H1 (cell line): ENCODE measurements around the gene CDX2. TPM values are rescaled to one million over a fixed set of nuclear protein-coding genes. Genes with fewer than 3 reads are reported as not detected.
A peak's percentile ranks its signal among the peaks of the same experiment; 100 is the strongest.

Experiments used
- CTCF ChIA-PET: fragments of 300-600 bp; sonication (Branson Sonifier 250); formaldehyde crosslinking; loops from one replicate; lab custom pipeline; 2021; ENCODE audit not compliant: partially characterized antibody; lab: Charles Lee
- POLR2A ChIA-PET: fragments of 300-600 bp; sonication (Branson Sonifier 250); formaldehyde crosslinking; loops from one replicate; lab custom pipeline; 2021; ENCODE audit warnings: inconsistent platforms; ENCODE audit not compliant: partially characterized antibody; lab: Charles Lee
- DNase-seq, 2 experiments: peaks; one replicate each; pipeline versions ENCODE4 v3.0.0 to v3.0.0-alpha.2; 2010 to 2022; ENCODE audit warnings: low spot score in 2 of 2, low read depth in 1 of 2, mixed read lengths in 1 of 2
- FAIRE-seq: peaks from 2 replicates; lab custom pipeline; 2011; peaks lifted over from hg19 to GRCh38; lab: Jason Lieb, UNC
- H2AFZ ChIP-seq: 2 replicates; pipeline ENCODE4 v1.8.1; 2012; ENCODE audit warnings: low read length, inconsistent platforms
- H2AK5ac ChIP-seq: 2 replicates; pipeline ENCODE4 v1.6.1; 2013; ENCODE audit warnings: low read depth, low read length
- H2BK120ac ChIP-seq: replicated peaks from 2 replicates; pipeline ENCODE3; 2013; ENCODE audit warnings: low read depth, low read length, inconsistent platforms
- H2BK12ac ChIP-seq: 2 replicates; pipeline ENCODE4 v1.6.1; 2013; ENCODE audit warnings: low read depth, low read length
- H2BK15ac ChIP-seq: 2 replicates; pipeline ENCODE4 v1.6.1; 2013; ENCODE audit warnings: low read length
- H2BK20ac ChIP-seq: 2 replicates; pipeline ENCODE4 v1.6.1; 2013; ENCODE audit warnings: low read length
- H2BK5ac ChIP-seq: 2 replicates; pipeline ENCODE4 v1.6.1; 2013; ENCODE audit warnings: low read depth, low read length
- H3K14ac ChIP-seq: 2 replicates; pipeline ENCODE4 v1.6.1; 2013; ENCODE audit warnings: inconsistent platforms; ENCODE audit not compliant: insufficient read length
- H3K18ac ChIP-seq: 2 replicates; pipeline ENCODE4 v1.6.1; 2013; ENCODE audit warnings: low read length; ENCODE audit errors: extremely low read depth
- H3K23ac ChIP-seq: 2 replicates; pipeline ENCODE4 v1.6.1; 2013; ENCODE audit warnings: inconsistent platforms; ENCODE audit not compliant: insufficient read length
- H3K23me2 ChIP-seq: 2 replicates; pipeline ENCODE4 v1.6.1; 2013; ENCODE audit warnings: low read depth, low read length
- H3K27ac ChIP-seq: 2 replicates; pipeline ENCODE4 v1.6.1; 2011; ENCODE audit warnings: low read depth, low read length, inconsistent platforms
- H3K27me3 ChIP-seq, 4 experiments: replicated peaks in 1 of 4; 1 replicate in 1 of 4; 2 replicates in 3 of 4; pipeline versions ENCODE4 v1.6.1 to v1.8.1; 2011 to 2013; ENCODE audit warnings: low read length in 3 of 4, mild to moderate bottlenecking in 3 of 4, inconsistent platforms in 2 of 4, mixed read lengths in 2 of 4, moderate library complexity in 1 of 4; ENCODE audit not compliant: control insufficient read depth in 3 of 4, insufficient read depth in 3 of 4; ENCODE audit errors: extremely low read depth in 1 of 4
- H3K36me3 ChIP-seq, 4 experiments: 2 replicates each; pipeline versions ENCODE4 v1.6.1 to v1.8.1; 2011 to 2013; ENCODE audit warnings: mild to moderate bottlenecking in 4 of 4, low read length in 3 of 4, moderate library complexity in 2 of 4, control low read depth in 1 of 4, inconsistent platforms in 1 of 4; ENCODE audit not compliant: insufficient read depth in 4 of 4, control insufficient read depth in 2 of 4
- H3K4ac ChIP-seq: replicated peaks from 2 replicates; pipeline ENCODE3; 2013; ENCODE audit warnings: low read length, low read depth, mixed read lengths, inconsistent platforms; ENCODE audit not compliant: insufficient read length
- H3K4me1 ChIP-seq, 4 experiments: replicated peaks in 1 of 4; 1 replicate in 1 of 4; 2 replicates in 3 of 4; pipeline versions ENCODE4 v1.6.1 to v1.8.1; 2011 to 2013; ENCODE audit warnings: low read length in 3 of 4, inconsistent platforms in 2 of 4, mixed read lengths in 1 of 4; ENCODE audit not compliant: insufficient read depth in 4 of 4, control insufficient read depth in 3 of 4
- H3K4me2 ChIP-seq, 2 experiments: 2 replicates each; pipeline versions ENCODE4 v1.6.1 to v1.8.1; 2011 to 2013; ENCODE audit warnings: low read depth in 2 of 2, low read length in 2 of 2, control low read depth in 1 of 2, inconsistent platforms in 1 of 2, mild to moderate bottlenecking in 1 of 2; ENCODE audit not compliant: insufficient read depth in 1 of 2
- H3K4me3 ChIP-seq, 4 experiments: fragments of 200-600, 300-600 bp in 1 of 4; sonication (generic), shearing (Covaris generic), sonication (Bioruptor Twin) in 1 of 4; 2 replicates each; pipeline versions ENCODE4 v1.5.1 to v1.8.1; 2011 to 2016; ENCODE audit warnings: low read length in 4 of 4, low read depth in 3 of 4, control low read depth in 2 of 4, inconsistent platforms in 2 of 4, mild to moderate bottlenecking in 2 of 4, mixed read lengths in 1 of 4, moderate library complexity in 1 of 4; ENCODE audit not compliant: insufficient read depth in 2 of 4; ENCODE audit errors: extremely low read depth in 1 of 4
- H3K56ac ChIP-seq: replicated peaks from 2 replicates; pipeline ENCODE3; 2013; ENCODE audit warnings: low read depth, mild to moderate bottlenecking, mixed read lengths, low read length, inconsistent platforms; ENCODE audit not compliant: insufficient read length
- H3K79me1 ChIP-seq: 2 replicates; pipeline ENCODE4 v1.6.1; 2013; ENCODE audit warnings: low read depth, low read length, control low read depth
- H3K79me2 ChIP-seq, 2 experiments: 2 replicates each; pipeline versions ENCODE4 v1.6.1 to v1.8.1; 2012 to 2013; ENCODE audit warnings: low read length in 2 of 2, mild to moderate bottlenecking in 2 of 2, inconsistent platforms in 1 of 2; ENCODE audit not compliant: insufficient read depth in 2 of 2, control insufficient read depth in 1 of 2
- H3K9ac ChIP-seq, 4 experiments: replicated peaks in 1 of 4; 1 replicate in 1 of 4; 2 replicates in 3 of 4; pipeline versions ENCODE4 v1.6.1 to v1.8.1; 2011 to 2013; ENCODE audit warnings: low read depth in 3 of 4, low read length in 3 of 4, control low read depth in 2 of 4, mild to moderate bottlenecking in 2 of 4, moderate library complexity in 2 of 4, inconsistent platforms in 1 of 4; ENCODE audit errors: extremely low read depth in 1 of 4
- H3K9me3 ChIP-seq, 2 experiments: 2 replicates each; pipeline versions ENCODE4 v1.6.1 to v1.8.1; 2012 to 2013; ENCODE audit warnings: mild to moderate bottlenecking in 2 of 2, moderate library complexity in 2 of 2, control low read depth in 1 of 2, inconsistent platforms in 1 of 2, low read depth in 1 of 2, low read length in 1 of 2, mixed read lengths in 1 of 2; ENCODE audit not compliant: insufficient read depth in 2 of 2
- H4K20me1 ChIP-seq, 2 experiments: replicated peaks in 1 of 2; 2 replicates each; pipeline versions ENCODE3 to v1.8.1; 2011 to 2013; ENCODE audit warnings: inconsistent platforms in 2 of 2, low read length in 2 of 2, mild to moderate bottlenecking in 1 of 2; ENCODE audit not compliant: insufficient read depth in 2 of 2, control insufficient read depth in 1 of 2
- H4K5ac ChIP-seq: 2 replicates; pipeline ENCODE4 v1.6.1; 2013; ENCODE audit warnings: low read length, low read depth, mixed read lengths, inconsistent platforms; ENCODE audit not compliant: insufficient read length
- H4K8ac ChIP-seq: 2 replicates; pipeline ENCODE4 v1.8.0; 2013; ENCODE audit warnings: mild to moderate bottlenecking, moderate library complexity, low read length, inconsistent platforms; ENCODE audit not compliant: insufficient read depth; ENCODE audit errors: extremely low read depth
- H4K91ac ChIP-seq: replicated peaks from 2 replicates; pipeline ENCODE3; 2013; ENCODE audit warnings: low read length, mixed read lengths, inconsistent platforms; ENCODE audit not compliant: insufficient read length
- EGR1 ChIP-seq: IDR thresholded peaks from 2 replicates; pipeline ENCODE4 v1.6.1; 2011; ENCODE audit warnings: low read depth, low read length, borderline replicate concordance
- SIN3A ChIP-seq, 2 experiments: IDR thresholded peaks in 1 of 2; conservative IDR thresholded peaks in 1 of 2; 2 replicates each; pipeline ENCODE4 v1.6.1; 2011 to 2012; ENCODE audit warnings: low read length in 2 of 2, improper control_type of control experiment in 1 of 2, low read depth in 1 of 2, mild to moderate bottlenecking in 1 of 2
- SIX5 ChIP-seq: IDR thresholded peaks from 2 replicates; pipeline ENCODE4 v1.6.1; 2011; ENCODE audit warnings: mild to moderate bottlenecking, low read depth, low read length
- WGBS, 2 experiments: shearing (Covaris generic) in 1 of 2; methylation state at CpG; one replicate each; pipeline versions ENCODE4 v1.1.6 to v1.1.7; 2013 to 2015; ENCODE audit warnings: low lambda C conversion rate in 2 of 2, mixed read lengths in 2 of 2, inconsistent platforms in 1 of 2, low coverage in 1 of 2, missing lambda C conversion rate in 1 of 2; ENCODE audit not compliant: insufficient replicate concordance in 2 of 2, insufficient coverage in 1 of 2, insufficient read length in 1 of 2; ENCODE audit errors: extremely low coverage in 1 of 2, missing lambda C conversion rate in 1 of 2; 5-methylcytosine and 5-hydroxymethylcytosine counted together
- polyA plus RNA-seq, 7 experiments: library from polyadenylated mRNA; depleted of rRNA in 3 of 7; stranded (reverse) in 5 of 7; unstranded in 2 of 7; fragments of >200 nt in 5 of 7; fragments of 200-250 nt in 2 of 7; gene quantifications; 1 replicate in 5 of 7; 2 replicates in 1 of 7; 4 replicates in 1 of 7; pipeline versions ENCODE4 v1.2.1 to v1.2.3, GENCODE V29; 2011 to 2013; ENCODE audit warnings: missing spikeins in 2 of 7, mixed read lengths in 2 of 7
- total RNA-seq: library from RNA; stranded (reverse); fragmentation: NEBNext Ultra II Directional; extraction: Animal tissue kit (Norgen Biotek cat#: 25700); gene quantifications from 2 replicates; pipeline ENCODE4 v1.2.1, GENCODE V29; 2021

CDX2 gene
- total and polyA plus RNA-seq, 2 of the 8 experiments (the other 6 are each of a cell fraction or from before 2014, with no cell fraction given), result 0.09 TPM; not detected in 1

DNA sequence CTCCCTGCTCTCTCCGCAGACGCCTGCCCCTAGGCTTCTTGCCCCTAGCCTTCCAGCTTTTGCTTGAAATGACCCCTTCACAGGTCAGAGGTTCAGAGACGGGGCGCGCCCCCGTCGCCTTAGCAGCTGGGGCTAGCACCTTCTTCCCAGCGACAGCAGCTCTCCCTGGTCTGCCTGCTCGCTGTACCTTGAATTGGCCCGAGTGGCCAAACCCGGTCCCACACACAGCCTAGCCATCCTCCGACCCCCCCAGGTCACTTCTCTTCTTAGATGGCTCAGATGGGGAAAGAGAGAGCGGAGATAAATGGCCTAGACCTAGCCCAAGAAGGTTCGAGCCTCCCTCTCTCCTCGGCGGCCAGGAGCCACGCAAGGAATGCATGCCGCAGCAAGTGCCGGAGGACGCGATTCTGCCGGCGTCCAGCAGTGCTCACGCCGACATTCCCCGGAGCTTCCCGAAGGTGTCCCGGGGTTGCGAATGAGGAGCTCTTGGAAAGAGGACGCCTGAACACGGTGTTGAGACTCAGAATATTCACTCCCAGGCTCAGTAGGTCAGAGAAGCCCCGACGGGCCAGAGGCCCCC is 1.3 kb downstream of the CDX2 start:
- Histone ChIP-seq H3K14ac (no peak overlapping the region), H3K56ac (no peak overlapping the region), H3K27me3 (peaks cover 95 to 100% (median 98%) of the 10 kb centered on the region in 4 experiments), H2BK20ac (peak overlapping the region; percentile 34; the same call in 1 of the 2 replicates), H3K27ac (no peak overlapping the region), H3K4me2 (peak overlapping the region; percentile 65 to 83; a peak in 2 of 4 replicates), H3K36me3 (peaks cover 0 to 12% (median 0%) of the 10 kb centered on the region in 4 experiments; a peak in 1 of 8 replicates), H2BK12ac (no peak overlapping the region), H2AK5ac (no peak overlapping the region), H3K4ac (no peak overlapping the region), H4K5ac (no peak overlapping the region), H4K91ac (peak overlapping the region; percentile 12), H2BK15ac (0 out of 2 replicates have a peak overlapping the region, but pooled peaks have one; percentile 53), H3K4me1 (peaks cover 8 to 61% (median 39%) of the 10 kb centered on the region in 4 experiments), H3K4me3 (peak overlapping the region in 1 of 4 experiments; percentile 51; a peak in 2 of 8 replicates), H4K8ac (no peak overlapping the region), H2AFZ (no peak overlapping the region), H2BK120ac (no peak overlapping the region), H3K23me2 (peaks cover 5% of the 10 kb centered on the region; the same call in 1 of the 2 replicates), H3K9ac (no peak overlapping the region), H2BK5ac (no peak overlapping the region; the same call in 1 of the 2 replicates), H3K23ac (no peak overlapping the region), H3K79me2 (no peaks in the 10 kb centered on the region), H3K18ac (0 out of 2 replicates have a peak overlapping the region, but pooled peaks have one; percentile 42), H3K9me3 (no peaks in the 10 kb centered on the region), H3K79me1 (no peaks in the 10 kb centered on the region), H4K20me1 (peaks cover 24 to 41% of the 10 kb centered on the region in 2 experiments)
- FAIRE-seq, result no peak
- ChIA-PET POLR2A (interaction anchor here (5.6 kb wide), 1 partner anchor 10 kb away, joined by 31 read pairs; no protein-coding TSS in a partner anchor), CTCF (interaction anchor here (0.6 to 19.7 kb wide), 7 partner anchors 9 to 197 kb away, joined by 3 to 283 read pairs (median 7); partner anchors contain the start of genes CDX2 and URAD)
- no peak for TF ChIP-seq EGR1
- TF ChIP-seq SIN3A (conservative IDR thresholded peaks at IDR 0.05 in 1 of 2, IDR thresholded peaks at IDR 0.05 in 1 of 2; ENCODE audit: low read depth in 1 of 2, low read length in 2 of 2), result no peak
- TF ChIP-seq SIX5, result no peak
- DNase-seq, result no peak
- 9% methylated on average over 30 of the region's 33 CpGs; no CpG with 5 or more reads in 1 of the 2 experiments for WGBS, 2 experiments
